Anterior cingulate cortex (tissue), 58 donors: ENCODE data around the gene FBXO28.
"Not testable (repeated sequence)": the region's sequence is repeated elsewhere in the genome, so short reads cannot be mapped to it uniquely, and the experiment has no call there.

Source experiments
- DNase-seq, 58 donors: peaks; one replicate each; lab custom pipeline; 2025; lab: John Stamatoyannopoulos, UW

Gene FBXO28

GRCh38 chr1:224113918-224114786 lies at the start of gene FBXO28:
Gene FBXO28, plus strand, starts transcription at chr1:224114111. Its CDS starts 19 bp downstream, at chr1:224114130.
- DNase-seq = peak; percentile 52 to 98 (median 89)

GRCh38 chr1:224064150-224064549 lies 49.8 kb upstream of the FBXO28 start:
- no peak for DNase-seq

- no peak for DNase-seq
Measured at GRCh38 chr1:224065455-224065854, 48.5 kb upstream of the FBXO28 start.

GRCh38 chr1:224067207-224067606 lies 46.7 kb upstream of the FBXO28 start:
- no peak for DNase-seq

GRCh38 chr1:224067621-224068457 lies 46.1 kb upstream of the FBXO28 start:
- DNase-seq = no peak

GRCh38 chr1:224068458-224069072 lies 45.3 kb upstream of the FBXO28 start:
- DNase-seq = no peak

- DNase-seq = no peak
Measured at GRCh38 chr1:224069138-224069537, 44.8 kb upstream of the FBXO28 start.

- no peak for DNase-seq
Measured at GRCh38 chr1:224070521-224070920, 43.4 kb upstream of the FBXO28 start.

- no peak for DNase-seq
Measured at GRCh38 chr1:224076407-224076806, 37.5 kb upstream of the FBXO28 start.

- not testable (repeated sequence) for DNase-seq
Measured at GRCh38 chr1:224079644-224080043, 34.3 kb upstream of the FBXO28 start.

GRCh38 chr1:224080115-224080774 lies 33.7 kb upstream of the FBXO28 start:
- DNase-seq = peak in 7 of 58 donors; percentile 0 to 32 (median 5)

GRCh38 chr1:224081604-224082003 lies 32.3 kb upstream of the FBXO28 start:
- no peak for DNase-seq

GRCh38 chr1:224082146-224082545 lies 31.8 kb upstream of the FBXO28 start:
- no peak for DNase-seq

- DNase-seq = no peak
Measured at GRCh38 chr1:224084867-224085266, 29.0 kb upstream of the FBXO28 start.

GRCh38 chr1:224085421-224086108 lies 28.3 kb upstream of the FBXO28 start:
- DNase-seq = no peak

- DNase-seq = no peak
Measured at GRCh38 chr1:224087286-224087794, 26.6 kb upstream of the FBXO28 start.

- no peak for DNase-seq
Measured at GRCh38 chr1:224089583-224089982, 24.3 kb upstream of the FBXO28 start.

- no peak for DNase-seq
Measured at GRCh38 chr1:224090116-224090515, 23.8 kb upstream of the FBXO28 start.

GRCh38 chr1:224092111-224092510 lies 21.8 kb upstream of the FBXO28 start:
- no peak for DNase-seq

GRCh38 chr1:224092601-224093000 lies 21.3 kb upstream of the FBXO28 start:
- DNase-seq = no peak
